Neural cell (in vitro differentiated cells): ENCODE data around the gene CACTIN.

Source experiments
- EP300 ChIP-seq: fragments of 450-650 bp; conservative IDR thresholded peaks from 2 replicates; pipeline ENCODE4 v1.6.1; 2014; ENCODE audit warnings: antibody characterized with exemption, mild to moderate bottlenecking, moderate library complexity; ENCODE audit not compliant: poor library complexity, severe bottlenecking
- EZH2 ChIP-seq: fragments of 200-600, 300-800 bp; shearing (Covaris generic), sonication (generic); IDR thresholded peaks from 2 replicates; pipeline ENCODE4 v1.6.1; 2014; ENCODE audit warnings: antibody characterized with exemption, low read length, borderline replicate concordance, mild to moderate bottlenecking; ENCODE audit not compliant: insufficient read depth, poor library complexity, severe bottlenecking
- MXI1 ChIP-seq: fragments of 450-650 bp; conservative IDR thresholded peaks from 2 replicates; pipeline ENCODE4 v1.6.1; 2014; ENCODE audit warnings: antibody characterized with exemption, mild to moderate bottlenecking; ENCODE audit not compliant: poor library complexity, severe bottlenecking
- POLR2AphosphoS5 ChIP-seq: IDR thresholded peaks from 2 replicates; pipeline ENCODE4 v1.6.1; 2012
- TF ChIP-seq, protein P1 (sequence below): fragments of 450-650 bp; IDR thresholded peaks from 2 replicates; pipeline ENCODE4 v1.5.1; 2014; ENCODE audit warnings: antibody characterized with exemption, mild to moderate bottlenecking, moderate library complexity; ENCODE audit not compliant: poor library complexity, severe bottlenecking
- TF ChIP-seq, protein P2 (sequence below): IDR thresholded peaks from 2 replicates; pipeline ENCODE4 v1.6.1; 2012; ENCODE audit warnings: borderline replicate concordance

DNA sequence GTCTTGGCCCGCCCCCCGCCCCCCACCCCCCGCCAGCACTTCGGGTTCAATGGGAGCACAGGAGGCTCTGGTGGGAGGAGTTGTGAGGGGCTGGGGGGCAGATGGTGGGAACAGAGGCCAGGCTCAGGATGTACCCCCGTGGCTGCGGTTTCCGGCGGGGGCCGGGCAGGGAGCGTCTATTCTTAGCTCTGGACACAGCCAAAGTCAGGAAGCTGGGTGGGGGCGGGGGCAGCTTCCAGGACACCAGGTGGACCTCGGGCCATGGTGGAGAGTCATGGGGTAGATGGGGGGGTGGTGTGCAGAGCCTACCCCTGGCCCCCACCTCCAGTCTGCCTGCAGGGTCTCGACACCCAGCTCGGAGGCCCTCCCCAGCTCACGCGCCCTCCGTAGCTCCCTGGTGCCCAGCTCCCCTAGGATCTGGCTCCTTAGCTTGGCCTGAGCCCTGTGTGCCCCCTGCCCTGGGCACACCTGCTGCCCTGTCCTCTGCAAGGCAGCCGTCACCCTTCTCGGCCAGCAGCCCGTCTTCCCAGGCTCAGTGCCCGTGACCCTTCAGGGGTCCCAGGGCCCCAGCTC, 17.8 kb downstream of the CACTIN start:
- no peak for TF ChIP-seq EP300
- TF ChIP-seq, protein P1, sequence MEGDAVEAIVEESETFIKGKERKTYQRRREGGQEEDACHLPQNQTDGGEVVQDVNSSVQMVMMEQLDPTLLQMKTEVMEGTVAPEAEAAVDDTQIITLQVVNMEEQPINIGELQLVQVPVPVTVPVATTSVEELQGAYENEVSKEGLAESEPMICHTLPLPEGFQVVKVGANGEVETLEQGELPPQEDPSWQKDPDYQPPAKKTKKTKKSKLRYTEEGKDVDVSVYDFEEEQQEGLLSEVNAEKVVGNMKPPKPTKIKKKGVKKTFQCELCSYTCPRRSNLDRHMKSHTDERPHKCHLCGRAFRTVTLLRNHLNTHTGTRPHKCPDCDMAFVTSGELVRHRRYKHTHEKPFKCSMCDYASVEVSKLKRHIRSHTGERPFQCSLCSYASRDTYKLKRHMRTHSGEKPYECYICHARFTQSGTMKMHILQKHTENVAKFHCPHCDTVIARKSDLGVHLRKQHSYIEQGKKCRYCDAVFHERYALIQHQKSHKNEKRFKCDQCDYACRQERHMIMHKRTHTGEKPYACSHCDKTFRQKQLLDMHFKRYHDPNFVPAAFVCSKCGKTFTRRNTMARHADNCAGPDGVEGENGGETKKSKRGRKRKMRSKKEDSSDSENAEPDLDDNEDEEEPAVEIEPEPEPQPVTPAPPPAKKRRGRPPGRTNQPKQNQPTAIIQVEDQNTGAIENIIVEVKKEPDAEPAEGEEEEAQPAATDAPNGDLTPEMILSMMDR = no peak
- TF ChIP-seq MXI1 = no peak
- TF ChIP-seq EZH2 = no peak
- TF ChIP-seq, protein P2, sequence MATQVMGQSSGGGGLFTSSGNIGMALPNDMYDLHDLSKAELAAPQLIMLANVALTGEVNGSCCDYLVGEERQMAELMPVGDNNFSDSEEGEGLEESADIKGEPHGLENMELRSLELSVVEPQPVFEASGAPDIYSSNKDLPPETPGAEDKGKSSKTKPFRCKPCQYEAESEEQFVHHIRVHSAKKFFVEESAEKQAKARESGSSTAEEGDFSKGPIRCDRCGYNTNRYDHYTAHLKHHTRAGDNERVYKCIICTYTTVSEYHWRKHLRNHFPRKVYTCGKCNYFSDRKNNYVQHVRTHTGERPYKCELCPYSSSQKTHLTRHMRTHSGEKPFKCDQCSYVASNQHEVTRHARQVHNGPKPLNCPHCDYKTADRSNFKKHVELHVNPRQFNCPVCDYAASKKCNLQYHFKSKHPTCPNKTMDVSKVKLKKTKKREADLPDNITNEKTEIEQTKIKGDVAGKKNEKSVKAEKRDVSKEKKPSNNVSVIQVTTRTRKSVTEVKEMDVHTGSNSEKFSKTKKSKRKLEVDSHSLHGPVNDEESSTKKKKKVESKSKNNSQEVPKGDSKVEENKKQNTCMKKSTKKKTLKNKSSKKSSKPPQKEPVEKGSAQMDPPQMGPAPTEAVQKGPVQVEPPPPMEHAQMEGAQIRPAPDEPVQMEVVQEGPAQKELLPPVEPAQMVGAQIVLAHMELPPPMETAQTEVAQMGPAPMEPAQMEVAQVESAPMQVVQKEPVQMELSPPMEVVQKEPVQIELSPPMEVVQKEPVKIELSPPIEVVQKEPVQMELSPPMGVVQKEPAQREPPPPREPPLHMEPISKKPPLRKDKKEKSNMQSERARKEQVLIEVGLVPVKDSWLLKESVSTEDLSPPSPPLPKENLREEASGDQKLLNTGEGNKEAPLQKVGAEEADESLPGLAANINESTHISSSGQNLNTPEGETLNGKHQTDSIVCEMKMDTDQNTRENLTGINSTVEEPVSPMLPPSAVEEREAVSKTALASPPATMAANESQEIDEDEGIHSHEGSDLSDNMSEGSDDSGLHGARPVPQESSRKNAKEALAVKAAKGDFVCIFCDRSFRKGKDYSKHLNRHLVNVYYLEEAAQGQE = no peak
- TF ChIP-seq POLR2AphosphoS5 = no peak
